Panc1 (cell line): ENCODE results near the gene GFPT1.

Source experiments
- CTCF ChIP-seq: fragments of 450-650 bp; IDR thresholded peaks from 2 replicates; pipeline ENCODE4 v1.5.1; 2017; ENCODE audit warnings: mild to moderate bottlenecking
- POLR2AphosphoS5 ChIP-seq: IDR thresholded peaks from 2 replicates; pipeline ENCODE4 v1.6.1; 2012; ENCODE audit warnings: mild to moderate bottlenecking, low read depth, low read length, moderate library complexity

- no peak for TF ChIP-seq CTCF
- TF ChIP-seq POLR2AphosphoS5 = no peak
Measured at GRCh38 chr2:69380072-69380917, 6.7 kb downstream of the GFPT1 start.
